ENCODE measurements around the gene PPM1B. TPM values are rescaled to one million over a fixed set of nuclear protein-coding genes. Genes with fewer than 3 reads are reported as not detected.

The PPM1B gene
- total and polyA plus RNA-seq, 2 of the 4 experiments (the other 2 are of a cell fraction): 13.4 to 14.7 TPM

- H3K14ac ChIP-seq (replicated peaks; ENCODE audit: low read depth, low read length): no peak overlapping the region
- H3K27ac ChIP-seq (ENCODE audit: insufficient read depth, low read length): no peak overlapping the region
- no peak overlapping the region for H3K4ac ChIP-seq (ENCODE audit: low read depth, low read length)
- no peak overlapping the region for H2BK15ac ChIP-seq (ENCODE audit: low read depth, low read length)
- no peak overlapping the region for H2BK20ac ChIP-seq (ENCODE audit: low read depth, low read length)
- H2AK9ac ChIP-seq (replicated peaks; ENCODE audit: low read depth, low read length, poor library complexity): no peak overlapping the region
- no peaks in the 10 kb centered on the region for H3K36me3 ChIP-seq (ENCODE audit: control insufficient read depth, insufficient read depth, low read length)
- H2AK5ac ChIP-seq (ENCODE audit: low read depth, low read length): no peak overlapping the region
- CTCF ChIA-PET: interaction anchor here (0.6 to 2.6 kb wide), 4 partner anchors 45 to 202 kb away, joined by 3 to 10 read pairs (median 3); no protein-coding TSS in a partner anchor
- H4K20me1 ChIP-seq (ENCODE audit: insufficient read depth, low read length): no peaks in the 10 kb centered on the region
- no CpG with 5 or more reads among the region's 1 CpG for WGBS, 2 experiments (ENCODE audit: extremely low coverage in 2 of 2, insufficient read length in 1 of 2)
- TF ChIP-seq MAFK (IDR thresholded peaks at IDR 0.05; ENCODE audit: low read depth, low read length) (no peak), USF2 (IDR thresholded peaks at IDR 0.05; ENCODE audit: low read depth, low read length) (no peak), MXI1 (IDR thresholded peaks at IDR 0.05; ENCODE audit: borderline replicate concordance, low read depth, low read length) (no peak), MAZ (IDR thresholded peaks at IDR 0.05; ENCODE audit: borderline replicate concordance, low read depth, low read length) (no peak), CEBPB (IDR thresholded peaks at IDR 0.05; ENCODE audit: low read depth, low read length) (no peak), ELK1 (IDR thresholded peaks at IDR 0.05; ENCODE audit: borderline replicate concordance, low read depth, low read length) (no peak), RFX5 (IDR thresholded peaks at IDR 0.05; ENCODE audit: low read depth, low read length) (no peak), CHD1 (IDR thresholded peaks at IDR 0.05; ENCODE audit: low read depth, low read length) (no peak), RCOR1 (IDR thresholded peaks at IDR 0.05; ENCODE audit: insufficient replicate concordance, low read length) (no peak), FOS (IDR thresholded peaks at IDR 0.05; ENCODE audit: low read depth, low read length) (no peak), NFE2L2 (IDR thresholded peaks at IDR 0.05; ENCODE audit: low read depth, low read length) (no peak), BHLHE40 (IDR thresholded peaks at IDR 0.05; ENCODE audit: low read depth, low read length) (no peak), CTCF (conservative IDR thresholded peaks at IDR 0.05; ENCODE audit: low read depth, low read length) (no peak), POLR2A (IDR thresholded peaks at IDR 0.05; ENCODE audit: low read depth, low read length) (no peak), RAD21 (IDR thresholded peaks at IDR 0.05; ENCODE audit: low read length) (no peak)
- no peaks in the 10 kb centered on the region for H3K9me1 ChIP-seq (ENCODE audit: insufficient read depth, low read length)
- H3K56ac ChIP-seq (ENCODE audit: extremely low read depth, insufficient read depth, low read length): no peak overlapping the region
- no peak overlapping the region for H4K5ac ChIP-seq (ENCODE audit: low read depth, low read length)
- H3K4me3 ChIP-seq (ENCODE audit: insufficient read depth, low read depth, low read length): no peak overlapping the region
- no peak overlapping the region for H3K4me2 ChIP-seq (ENCODE audit: low read depth, low read length)
- DNase-seq: no peak
- H3K18ac ChIP-seq (ENCODE audit: low read depth, low read length): no peak overlapping the region
- H2BK120ac ChIP-seq (ENCODE audit: low read depth, low read length): no peak overlapping the region
- no peaks in the 10 kb centered on the region for H3K4me1 ChIP-seq (ENCODE audit: control insufficient read depth, insufficient read depth, low read length)
- no peaks in the 10 kb centered on the region; the same call in 1 of the 2 replicates for H3K27me3 ChIP-seq (ENCODE audit: control insufficient read depth, insufficient read depth, low read length)
- in situ Hi-C loops (cut with MboI; ENCODE audit: low sequenced_read_pairs) (no loop called here), intact Hi-C loops (cut with micrococcal nuclease) (loop anchor here (10.0 kb wide), 1 partner anchor 468 kb away; no protein-coding TSS in a partner anchor), dilution Hi-C loops (cut with HindIII; ENCODE audit: low sequenced_read_pairs, unreplicated experiment) (no loop called here)
- H3K9me3 ChIP-seq (ENCODE audit: control insufficient read depth, insufficient read depth, low read length): no peaks in the 10 kb centered on the region
- no peak overlapping the region for H3K9ac ChIP-seq (ENCODE audit: low read depth, low read length)
- H2BK5ac ChIP-seq (ENCODE audit: low read depth, low read length, poor library complexity, severe bottlenecking): no peak overlapping the region
- POLR2A ChIA-PET (ENCODE audit: unreplicated experiment): interaction anchor here (0.6 kb wide), 1 partner anchor 11 kb away, joined by 3 read pairs; no protein-coding TSS in a partner anchor
- BruUV-seq (replicated peaks): no TSS peak
- H4K91ac ChIP-seq (ENCODE audit: insufficient read depth, low read depth, low read length): no peak overlapping the region
- no peak overlapping the region for H3K23ac ChIP-seq (ENCODE audit: low read depth, low read length)
- no peaks in the 10 kb centered on the region for H3K79me1 ChIP-seq (ENCODE audit: low read depth in 1 of 2, low read length in 2 of 2)
- no peak overlapping the region for H2AFZ ChIP-seq (replicated peaks; ENCODE audit: low read length, poor library complexity)
- ATAC-seq (ENCODE audit: low read depth): no peak
- no peak overlapping the region for H4K8ac ChIP-seq (ENCODE audit: low read depth in 2 of 2, low read length in 2 of 2)
Observed at GRCh38 chr2:44246436-44246835, 77.8 kb downstream of the PPM1B start.

Data from IMR-90 (cell line).